Ureter (tissue), 1 donor: ENCODE measurements around the gene SNX9. TPM values are rescaled to one million over a fixed set of nuclear protein-coding genes. Genes with fewer than 3 reads are reported as not detected.
"Not testable (repeated sequence)": the region's sequence is repeated elsewhere in the genome, so short reads cannot be mapped to it uniquely, and the experiment has no call there.

ENCODE experiments used
- DNase-seq: peaks from one replicate; pipeline ENCODE4 v3.0.0-alpha.2; 2020; ENCODE audit warnings: low spot score
- total RNA-seq: library from RNA; stranded (reverse); gene quantifications from one replicate; pipeline ENCODE4 v1.2.4, GENCODE V29; 2023
- donor health status: DM: yes; HTN: yes; CAD: no.

Gene SNX9
- total RNA-seq, 1 donor from 2014 or later = 45.8 TPM

DNA sequence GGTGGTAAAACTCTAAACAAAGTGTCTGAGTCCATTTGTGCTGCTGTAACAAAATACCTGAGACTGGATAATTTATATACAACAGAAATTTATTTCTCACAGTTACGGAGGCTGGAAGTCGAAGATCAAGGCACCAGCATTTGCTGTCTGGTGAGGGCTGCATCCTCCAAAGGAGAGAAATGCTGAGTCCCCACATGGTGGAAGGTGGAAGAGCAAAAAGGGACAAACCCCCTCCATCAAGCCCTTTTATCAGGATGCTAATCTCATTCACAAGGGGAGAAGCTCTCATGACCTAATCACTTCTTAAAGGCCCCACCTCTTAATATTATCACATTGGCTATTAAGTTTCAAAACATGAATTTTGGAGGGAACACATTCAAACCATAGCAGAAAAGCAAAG lies 102.7 kb downstream of the SNX9 start:
- DNase-seq = no peak

DNA sequence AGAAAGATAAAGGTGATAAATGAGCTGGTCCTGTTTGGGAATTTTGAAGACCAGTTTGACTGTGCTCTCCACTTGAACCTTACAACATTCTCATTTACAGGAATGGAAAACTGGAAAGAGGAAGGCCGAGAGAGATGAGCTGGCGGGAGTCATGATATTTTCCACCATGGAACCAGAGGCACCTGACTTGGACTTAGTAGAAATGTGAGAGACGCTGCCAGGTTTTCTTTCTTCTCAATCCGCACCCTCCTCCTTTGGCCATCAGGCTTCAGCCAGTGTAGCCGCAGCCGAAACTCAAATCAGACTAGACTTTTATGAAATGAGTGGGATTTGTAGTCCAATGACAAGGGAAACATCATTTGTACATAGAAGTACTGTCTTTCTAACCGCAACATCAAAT lies 104.0 kb downstream of the SNX9 start:
- no peak for DNase-seq

DNA sequence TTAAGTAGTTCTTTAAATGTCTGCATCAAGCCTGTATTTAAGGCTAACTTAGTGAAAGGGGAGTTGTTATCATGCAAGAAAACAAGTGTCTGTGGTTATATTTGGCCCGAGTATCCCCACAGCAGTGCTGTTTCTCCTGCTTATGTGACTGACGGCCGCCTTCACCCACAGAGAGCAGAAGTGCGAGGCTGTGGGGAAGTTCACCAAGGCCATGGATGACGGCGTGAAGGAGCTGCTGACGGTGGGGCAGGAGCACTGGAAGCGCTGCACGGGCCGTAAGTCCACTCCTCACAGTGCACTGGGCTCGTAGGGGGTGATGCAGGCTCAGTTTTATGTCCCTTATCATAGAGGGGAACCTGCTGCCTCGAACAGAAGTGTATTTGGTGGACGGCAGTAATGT lies 105.4 kb downstream of the SNX9 start:
- no peak for DNase-seq

DNA sequence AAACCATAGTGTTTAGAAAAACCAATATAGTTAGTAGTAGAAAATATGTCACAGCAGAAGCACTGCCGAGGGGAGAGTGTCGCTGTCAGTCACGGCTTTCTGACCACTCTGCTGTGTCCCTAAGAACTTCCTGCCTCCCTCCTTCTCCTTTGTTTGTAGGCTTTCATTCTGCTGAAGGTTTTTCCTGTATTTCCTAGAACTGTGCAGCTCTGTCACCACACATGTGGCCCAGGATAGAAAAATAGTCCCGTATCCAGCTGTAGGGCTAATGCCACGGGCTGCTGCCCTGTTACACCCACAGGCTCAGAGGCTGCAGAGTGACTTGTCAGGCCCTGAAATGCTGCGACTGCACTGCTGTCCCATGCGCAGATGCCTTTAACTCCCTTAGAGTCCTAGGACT lies 106.0 kb downstream of the SNX9 start:
- no peak for DNase-seq

DNA sequence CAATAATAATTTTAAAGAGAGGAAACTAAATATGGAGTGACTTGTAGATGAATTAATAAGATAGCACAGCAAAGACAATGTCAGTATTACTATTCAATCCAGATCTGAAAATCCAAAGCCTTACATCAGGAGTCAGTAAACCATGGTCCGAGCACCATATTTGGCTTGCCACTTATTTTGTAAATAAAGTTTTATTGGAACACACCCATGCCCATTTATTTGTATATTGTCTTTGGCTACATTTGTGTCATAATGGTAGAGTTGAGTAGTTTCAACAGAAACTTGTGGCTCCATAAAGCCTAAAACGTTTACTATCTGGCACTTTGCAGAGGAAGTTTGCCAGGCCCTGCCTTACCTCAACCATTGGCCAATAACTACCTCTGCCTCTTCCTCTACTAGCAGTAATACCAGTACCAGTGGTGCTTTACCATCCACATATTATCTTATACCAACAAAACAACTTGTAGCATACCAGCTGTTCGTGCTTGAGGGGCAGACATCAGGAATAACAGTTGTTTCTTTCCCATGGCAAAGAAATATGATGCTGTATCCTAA lies 106.8 kb downstream of the SNX9 start:
- no peak for DNase-seq

DNA sequence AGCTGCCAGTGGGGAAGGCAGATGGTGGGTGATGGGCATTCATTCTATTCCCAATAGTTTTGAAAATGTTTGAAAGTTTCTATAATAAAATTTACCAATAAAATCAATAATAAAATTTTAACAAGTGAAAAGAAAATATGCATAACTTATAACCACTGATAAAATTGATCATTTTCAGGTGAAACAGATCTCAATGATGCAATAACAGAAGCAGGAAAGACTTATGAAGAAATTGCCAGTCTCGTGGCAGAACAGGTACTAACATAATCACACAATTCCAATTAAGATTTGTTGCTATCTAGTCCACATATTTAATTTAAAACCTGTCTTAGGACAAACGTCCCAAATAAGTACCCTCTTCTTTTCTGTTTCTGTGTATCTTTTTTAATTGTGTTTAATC lies 112.7 kb downstream of the SNX9 start:
- no peak for DNase-seq

DNA sequence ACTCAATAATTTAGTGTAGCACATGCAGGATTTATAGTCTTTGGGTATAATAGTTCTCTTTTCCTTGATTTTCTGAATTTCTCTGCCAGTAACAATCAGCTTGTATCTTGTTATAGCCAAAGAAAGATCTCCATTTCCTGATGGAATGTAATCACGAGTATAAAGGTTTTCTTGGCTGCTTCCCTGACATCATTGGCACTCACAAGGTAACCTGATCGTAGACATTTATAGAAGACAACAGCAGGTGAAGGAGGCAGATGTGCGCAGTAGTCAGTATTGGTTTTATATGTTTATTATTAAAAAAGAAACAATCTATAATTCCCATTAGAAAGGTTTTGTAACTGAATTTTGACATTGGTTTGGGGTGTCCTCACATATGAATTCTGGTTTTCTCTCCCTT lies 114.3 kb downstream of the SNX9 start:
- no peak for DNase-seq

DNA sequence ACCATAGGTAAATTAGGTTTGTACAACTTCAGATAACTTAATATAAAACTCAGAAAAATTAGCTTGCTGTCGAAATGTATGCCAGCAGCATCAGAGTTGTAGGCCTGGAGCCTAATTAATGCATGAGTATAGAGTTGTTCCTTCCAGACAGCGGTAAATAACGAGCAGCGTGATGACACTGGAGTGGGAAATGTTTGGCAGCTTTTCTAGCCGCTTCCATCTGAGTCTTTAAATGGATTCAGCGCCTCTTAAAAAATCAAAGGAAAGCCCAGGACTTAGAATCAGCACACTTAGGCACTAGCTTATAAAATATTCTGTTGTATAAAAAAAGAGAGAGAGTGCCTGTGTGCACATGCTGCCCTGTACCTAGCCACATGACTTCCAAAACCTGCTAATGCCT lies 114.9 kb downstream of the SNX9 start:
- no peak for DNase-seq

DNA sequence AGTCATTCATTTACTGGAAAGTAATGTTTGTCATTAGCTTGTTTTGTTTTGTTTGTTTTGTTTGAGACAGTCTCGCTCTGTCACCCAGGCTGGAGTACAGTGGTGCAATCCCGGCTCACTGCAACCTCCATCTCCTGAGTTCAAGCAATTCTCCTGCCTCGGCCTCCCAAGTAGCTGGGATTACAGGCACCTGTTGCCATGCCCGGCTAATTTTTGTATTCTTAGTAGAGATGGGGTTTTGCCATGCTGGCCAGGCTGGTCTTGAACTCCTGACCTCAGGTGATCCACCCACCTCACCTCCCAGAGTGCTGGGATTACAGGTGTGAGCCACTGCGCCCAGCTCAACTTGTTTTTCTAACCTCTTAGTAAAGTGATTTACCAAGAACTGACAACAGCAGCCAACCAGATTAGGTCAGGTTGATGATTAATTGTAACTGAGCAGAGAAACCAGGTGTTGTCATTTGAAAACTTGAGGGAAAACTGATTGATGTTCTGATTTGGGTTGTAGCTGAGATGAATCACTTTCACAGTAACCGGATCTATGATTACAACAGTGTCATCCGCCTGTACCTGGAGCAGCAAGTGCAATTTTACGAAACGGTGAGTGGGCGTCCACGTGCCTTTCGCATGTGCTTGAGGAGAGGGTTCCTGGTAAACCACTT lies 117.5 kb downstream of the SNX9 start:
- not testable (repeated sequence) for DNase-seq

DNA sequence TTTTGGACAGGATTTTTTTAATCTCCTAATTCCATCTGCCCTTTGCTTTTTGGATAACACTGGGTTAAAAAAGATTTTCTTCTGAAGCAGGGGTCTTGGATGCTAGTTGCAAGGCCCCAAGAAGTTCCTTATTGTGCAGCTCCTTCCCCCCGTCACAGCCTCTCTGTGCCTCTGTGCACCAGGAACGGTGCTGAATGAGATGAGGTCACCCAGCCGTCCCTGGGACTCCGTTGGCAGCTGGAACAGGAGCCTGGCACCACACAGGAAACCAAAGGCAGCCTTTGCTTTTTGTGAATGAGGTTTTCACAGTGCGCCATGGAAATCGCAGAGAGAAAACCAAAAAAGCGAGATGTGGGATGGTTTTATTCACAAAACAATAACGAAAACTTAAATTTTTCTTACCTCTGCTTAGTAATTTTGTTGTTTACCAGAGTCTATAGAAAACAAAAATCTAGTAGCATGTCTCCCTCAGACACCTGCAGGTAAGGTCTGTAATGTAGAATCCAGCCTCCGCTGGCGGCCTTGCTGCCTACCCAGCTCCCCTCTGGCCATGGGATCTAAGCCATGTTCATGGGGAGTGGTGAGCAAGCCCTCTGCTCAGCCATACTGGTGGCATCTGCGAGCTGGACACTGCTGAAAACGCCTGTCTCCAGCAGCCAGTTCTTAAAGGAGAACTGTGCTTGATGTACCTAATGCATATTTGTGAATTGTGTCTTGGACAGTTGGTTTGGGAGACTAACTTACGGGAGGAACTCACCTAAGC lies 118.2 kb downstream of the SNX9 start:
- no peak for DNase-seq

DNA sequence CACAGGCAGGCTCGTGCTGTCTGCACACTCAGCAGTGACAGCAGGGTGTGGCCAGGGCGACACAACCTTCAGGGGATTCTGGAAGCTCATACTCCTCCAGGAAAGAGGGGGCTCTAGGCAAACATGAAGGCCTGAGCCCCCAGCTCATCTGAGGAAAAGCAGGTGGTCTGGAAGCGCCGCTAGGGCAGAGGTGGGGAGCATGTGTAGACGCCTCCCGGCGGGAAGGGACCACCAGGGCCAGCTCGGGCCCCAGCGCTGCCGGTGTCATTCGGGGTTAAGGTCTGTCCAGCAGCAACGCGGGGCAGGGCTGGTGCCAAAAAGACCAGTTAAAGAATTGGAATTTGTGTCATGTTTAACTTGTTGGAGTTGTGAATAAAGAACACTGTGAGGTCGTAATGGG lies 119.3 kb downstream of the SNX9 start:
- no peak for DNase-seq

DNA sequence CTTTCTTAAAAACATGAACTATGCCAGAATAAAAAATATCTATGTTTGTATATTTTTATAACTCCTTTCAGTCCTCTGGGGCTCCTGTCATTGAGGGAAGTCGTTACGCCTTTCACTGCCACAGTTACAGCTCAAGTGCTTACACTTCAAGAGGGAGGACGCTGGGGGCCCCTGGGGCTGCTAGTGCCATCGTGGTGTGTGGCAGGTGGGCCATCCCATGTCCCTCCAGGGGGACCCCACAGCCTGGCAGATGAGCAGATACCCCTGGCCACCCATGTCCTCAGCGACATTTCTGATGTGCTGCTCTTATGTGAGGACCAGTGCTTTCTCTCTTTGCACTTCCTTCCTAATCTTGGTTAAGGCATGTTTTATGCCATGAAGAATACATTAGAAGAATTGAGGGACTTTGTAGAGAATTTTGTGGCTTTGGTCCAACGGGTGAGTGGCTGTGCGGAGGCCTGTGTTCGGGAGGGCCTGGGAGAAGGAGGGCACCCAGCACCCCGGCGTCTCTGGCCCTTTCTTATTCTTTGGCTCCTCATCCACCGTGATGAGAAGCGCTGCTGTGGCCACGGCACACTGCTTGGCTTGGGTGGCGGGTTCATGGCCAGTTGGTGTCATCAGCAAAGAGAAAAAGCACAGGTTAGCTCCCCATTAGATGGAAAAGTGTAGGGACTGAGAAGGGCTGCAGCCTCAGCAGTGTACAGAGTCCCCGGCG lies 120.4 kb downstream of the SNX9 start:
- DNase-seq = no peak

DNA sequence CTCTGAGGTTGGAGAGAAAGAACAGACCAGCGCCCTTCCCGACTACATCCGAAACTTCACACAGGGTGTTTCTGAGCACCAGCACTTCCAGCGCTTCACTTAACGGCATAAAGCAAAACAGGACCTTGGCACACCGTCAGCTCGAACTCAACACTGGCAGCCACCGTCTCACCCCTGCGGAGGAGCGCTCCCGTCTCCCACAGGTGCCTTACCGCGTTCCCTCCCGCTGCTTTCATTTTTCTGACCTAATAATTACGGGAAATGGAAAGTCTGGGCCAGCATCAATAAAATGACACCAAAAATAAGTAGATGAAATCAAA lies 120.9 kb downstream of the SNX9 start:
- DNase-seq = no peak

DNA sequence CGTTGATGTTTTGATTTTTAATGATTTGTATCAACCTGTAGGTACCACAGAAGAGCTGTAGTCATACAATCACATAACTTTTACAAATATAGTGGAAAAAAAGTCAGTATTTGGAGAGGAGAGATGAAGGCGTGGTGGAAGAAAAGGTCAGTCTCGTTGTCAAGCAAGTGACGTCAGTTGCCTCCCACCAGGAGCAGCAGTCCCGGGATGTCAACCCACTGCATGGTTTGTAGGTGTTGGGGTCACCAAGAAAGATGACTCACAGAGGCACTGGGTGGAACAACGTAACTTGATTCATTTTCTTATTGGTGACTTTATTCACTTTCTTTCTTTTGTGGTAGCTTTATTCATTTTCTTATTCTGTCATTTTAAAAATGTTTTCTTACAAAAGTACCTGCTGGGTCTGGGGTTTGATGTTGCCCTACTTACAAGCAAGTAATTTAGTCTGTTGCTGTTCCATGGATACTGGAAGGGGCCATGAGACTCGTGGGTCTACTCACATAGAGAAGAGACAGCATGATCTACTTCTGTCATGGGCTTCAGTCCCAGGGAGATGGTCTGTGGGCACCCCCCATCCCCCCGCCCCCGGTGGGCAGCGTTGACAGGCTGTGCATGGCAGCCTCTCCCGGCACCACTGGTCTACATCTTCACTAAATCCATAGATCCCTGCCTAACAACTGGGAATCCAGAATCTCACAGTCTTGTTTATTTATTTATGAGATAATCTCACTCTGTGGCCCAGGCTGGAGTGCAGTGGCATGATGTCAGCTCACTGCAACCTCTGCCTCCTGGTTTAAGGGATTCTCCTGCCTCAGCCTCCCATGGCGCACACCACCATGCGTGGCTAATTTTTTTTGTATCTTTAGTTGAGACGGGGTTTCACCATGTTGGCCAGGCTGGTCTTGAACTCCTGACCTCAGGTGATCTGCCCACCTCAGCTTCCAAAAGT lies 122.2 kb downstream of the SNX9 start:
- no peak for DNase-seq

DNA sequence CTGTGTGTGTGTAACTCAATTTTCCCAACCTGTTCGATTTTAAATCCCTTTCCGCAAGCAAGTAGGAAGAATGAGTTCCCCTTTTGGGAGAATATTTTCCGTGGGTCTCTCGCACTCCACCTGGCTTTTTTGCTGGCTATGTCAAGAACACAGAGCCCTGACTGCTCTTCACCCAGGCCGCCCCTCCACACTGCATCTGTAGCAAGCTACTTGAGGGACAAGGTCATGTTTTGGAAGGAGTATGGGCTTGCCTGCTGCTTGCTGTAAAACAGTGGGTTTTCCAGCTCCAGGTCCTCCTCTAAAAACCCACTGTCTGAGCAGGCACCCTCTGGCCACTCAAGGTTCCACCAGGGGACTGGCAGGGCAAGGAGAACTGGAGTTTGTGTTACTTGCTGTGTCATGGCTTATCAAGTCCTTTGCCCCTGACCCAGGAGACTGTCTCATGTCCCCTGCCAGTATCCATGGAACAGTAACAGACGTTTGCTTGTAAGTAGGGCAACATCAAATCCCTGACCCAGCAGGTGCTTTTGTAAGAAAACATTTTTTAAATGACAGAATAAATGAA lies 123.1 kb downstream of the SNX9 start:
- no peak for DNase-seq

DNA sequence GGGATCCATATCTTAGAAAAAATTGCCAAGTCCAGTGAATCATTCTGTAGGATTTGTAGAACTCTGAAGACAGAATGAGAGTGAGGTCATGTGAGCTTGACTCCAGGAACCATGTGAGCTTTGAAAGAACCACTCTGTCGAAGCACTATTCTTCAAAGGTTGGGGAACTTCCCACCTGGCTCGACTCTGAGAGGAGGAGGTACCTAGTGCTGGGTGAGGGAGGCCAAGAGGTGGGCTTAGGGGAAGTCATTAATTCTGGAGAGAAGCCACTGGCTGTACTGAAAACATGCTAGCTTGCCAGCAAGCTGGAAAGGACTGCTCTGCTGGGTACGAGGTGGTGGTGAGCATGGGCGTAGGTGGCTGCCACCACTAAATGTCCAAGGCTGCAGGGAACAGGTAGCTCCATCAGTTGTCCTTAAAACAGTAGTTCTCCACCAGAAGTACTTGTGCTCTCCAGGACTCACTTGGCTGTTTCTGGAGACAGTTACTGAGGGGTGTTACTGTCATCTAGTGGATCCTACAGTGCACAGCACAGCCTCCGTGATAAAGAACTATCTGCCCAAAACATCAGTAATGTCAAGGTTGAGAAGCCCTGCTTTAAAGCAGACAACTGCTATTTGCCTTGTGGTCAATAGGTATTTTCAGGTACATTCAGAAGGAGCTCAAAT lies 124.0 kb downstream of the SNX9 start:
- DNase-seq = no peak

DNA sequence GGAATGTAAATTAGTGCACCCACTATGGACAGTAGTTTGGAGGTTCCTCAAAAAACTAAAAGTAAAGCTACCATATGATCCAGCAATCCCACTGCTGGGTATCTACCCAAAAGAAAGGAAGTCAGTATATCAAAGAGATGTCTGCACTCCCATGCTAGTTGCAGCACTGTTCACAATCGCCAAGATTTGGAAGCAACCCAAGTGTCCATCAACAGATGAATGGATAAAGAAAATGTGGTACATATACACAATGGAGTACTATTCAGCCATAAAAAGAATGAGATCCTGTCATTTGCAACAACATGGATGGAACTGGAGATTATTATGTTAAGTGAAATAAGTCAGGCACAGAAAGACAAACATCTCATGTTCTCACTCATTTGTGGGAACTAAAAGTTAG lies 127.9 kb downstream of the SNX9 start:
- not testable (repeated sequence) for DNase-seq

DNA sequence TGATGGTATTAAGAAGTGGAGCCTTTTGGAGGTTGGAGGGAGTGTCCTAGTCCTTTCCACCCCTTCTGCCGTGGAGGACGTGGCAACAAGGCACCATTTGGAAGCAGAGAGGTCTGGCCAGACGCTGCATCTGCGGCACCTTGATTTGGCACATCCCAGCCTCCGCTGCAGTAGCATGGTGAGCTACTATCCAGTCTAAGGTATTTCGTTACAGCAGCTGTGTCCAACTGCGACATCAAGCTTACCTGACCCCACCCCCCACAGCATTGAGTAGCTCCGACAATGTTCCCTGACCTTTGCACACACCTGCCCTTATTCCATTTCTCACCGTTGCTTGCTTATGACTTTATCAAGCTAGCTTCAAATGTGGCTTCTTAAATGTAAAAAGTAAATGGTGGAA lies 128.8 kb downstream of the SNX9 start:
- no peak for DNase-seq

DNA sequence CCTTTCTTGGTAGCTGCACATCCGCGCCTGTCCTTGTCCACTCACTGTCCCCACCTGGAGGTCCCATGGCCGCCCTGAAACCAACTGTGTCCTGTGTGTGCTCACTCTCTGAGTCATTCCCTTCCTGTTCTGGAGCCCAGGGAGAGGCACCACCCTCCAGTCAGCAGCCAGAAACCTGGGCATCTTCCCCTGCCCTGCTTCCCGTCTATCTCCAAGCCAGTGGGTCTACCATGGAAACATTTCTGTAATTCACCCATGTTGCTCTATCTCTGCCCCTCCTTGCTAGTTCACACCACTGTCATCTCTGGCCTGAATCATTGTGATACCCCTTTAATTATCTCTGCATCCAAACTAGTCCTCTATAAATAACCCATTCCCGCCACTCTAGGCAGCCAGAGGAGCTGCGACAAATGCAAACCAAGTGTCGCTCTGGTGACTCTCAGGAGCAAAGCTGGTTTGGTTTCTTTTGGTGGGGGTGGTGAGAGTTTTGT lies 129.9 kb downstream of the SNX9 start:
- no peak for DNase-seq

DNA sequence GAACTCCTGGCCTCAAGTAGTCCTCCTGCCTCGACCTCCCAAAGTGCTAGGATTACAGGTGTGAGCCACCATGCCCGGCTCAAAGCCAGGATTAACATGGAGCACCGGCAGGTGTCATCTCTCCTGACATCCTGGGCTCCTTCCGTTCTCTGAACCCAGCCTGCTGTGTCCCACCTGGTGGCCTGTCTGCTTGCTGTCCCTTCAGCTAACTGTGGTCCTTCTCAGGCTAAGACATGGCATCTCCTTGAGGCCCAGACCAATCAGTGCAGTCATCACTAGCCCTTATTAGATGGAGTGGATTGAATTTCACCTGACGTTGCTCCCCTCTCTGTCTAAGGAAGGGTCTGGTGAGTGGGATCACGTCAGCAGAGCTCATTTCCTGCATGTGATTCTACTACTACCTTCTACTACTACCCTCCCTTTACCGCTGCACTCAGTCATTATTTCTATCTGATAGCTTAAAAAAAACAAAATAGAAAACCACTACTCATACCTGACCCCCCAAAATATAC lies 130.6 kb downstream of the SNX9 start:
- DNase-seq = no peak
